GF-D8 (cell line): ENCODE measurements around the gene PAPOLB.

Experiments
- DNase-seq: peaks from one replicate; lab custom pipeline; 2025; lab: John Stamatoyannopoulos, UW

Gene PAPOLB

GRCh38 chr7:4841836-4842235 lies 20.0 kb downstream of the PAPOLB start:
- DNase-seq: no peak

GRCh38 chr7:4841007-4841784 lies 20.6 kb downstream of the PAPOLB start:
- DNase-seq: no peak

- DNase-seq: no peak
Measured at GRCh38 chr7:4840079-4840501, 21.7 kb downstream of the PAPOLB start.

- DNase-seq: no peak
Measured at GRCh38 chr7:4838626-4839334, 23.1 kb downstream of the PAPOLB start.

- DNase-seq: no peak
Measured at GRCh38 chr7:4837803-4838625, 23.8 kb downstream of the PAPOLB start.

GRCh38 chr7:4837041-4837802 lies 24.6 kb downstream of the PAPOLB start:
- DNase-seq: no peak

- no peak for DNase-seq
Measured at GRCh38 chr7:4836206-4836661, 25.6 kb downstream of the PAPOLB start.

GRCh38 chr7:4835398-4836205 lies 26.2 kb downstream of the PAPOLB start:
- DNase-seq: no peak

GRCh38 chr7:4834601-4835397 lies 27.0 kb downstream of the PAPOLB start:
- no peak for DNase-seq

- DNase-seq: no peak
Measured at GRCh38 chr7:4833691-4834600, 27.9 kb downstream of the PAPOLB start.

GRCh38 chr7:4833176-4833575 lies 28.7 kb downstream of the PAPOLB start:
- no peak for DNase-seq

GRCh38 chr7:4832711-4833110 lies 29.1 kb downstream of the PAPOLB start:
- DNase-seq: no peak

- no peak for DNase-seq
Measured at GRCh38 chr7:4831723-4832495, 29.9 kb downstream of the PAPOLB start.

GRCh38 chr7:4830176-4830575 lies 31.7 kb downstream of the PAPOLB start:
- no peak for DNase-seq

GRCh38 chr7:4828720-4829383 lies 33.0 kb downstream of the PAPOLB start:
- DNase-seq: no peak

GRCh38 chr7:4825081-4825480 lies 36.7 kb downstream of the PAPOLB start:
- DNase-seq: no peak

GRCh38 chr7:4824120-4824775 lies 37.6 kb downstream of the PAPOLB start:
- no peak for DNase-seq
